HG03060 (cell line): ENCODE measurements around the gene KIF23.
"Not testable (repeated sequence)": the region's sequence is repeated elsewhere in the genome, so short reads cannot be mapped to it uniquely, and the experiment has no call there.

Experiments
- ATAC-seq: cut with Tn5 transposase; IDR thresholded peaks from one replicate; pipeline ENCODE4 v1.9.1; 2021; ENCODE audit warnings: low read depth, moderate number of reproducible peaks; ENCODE audit not compliant: unreplicated experiment

Gene KIF23

DNA sequence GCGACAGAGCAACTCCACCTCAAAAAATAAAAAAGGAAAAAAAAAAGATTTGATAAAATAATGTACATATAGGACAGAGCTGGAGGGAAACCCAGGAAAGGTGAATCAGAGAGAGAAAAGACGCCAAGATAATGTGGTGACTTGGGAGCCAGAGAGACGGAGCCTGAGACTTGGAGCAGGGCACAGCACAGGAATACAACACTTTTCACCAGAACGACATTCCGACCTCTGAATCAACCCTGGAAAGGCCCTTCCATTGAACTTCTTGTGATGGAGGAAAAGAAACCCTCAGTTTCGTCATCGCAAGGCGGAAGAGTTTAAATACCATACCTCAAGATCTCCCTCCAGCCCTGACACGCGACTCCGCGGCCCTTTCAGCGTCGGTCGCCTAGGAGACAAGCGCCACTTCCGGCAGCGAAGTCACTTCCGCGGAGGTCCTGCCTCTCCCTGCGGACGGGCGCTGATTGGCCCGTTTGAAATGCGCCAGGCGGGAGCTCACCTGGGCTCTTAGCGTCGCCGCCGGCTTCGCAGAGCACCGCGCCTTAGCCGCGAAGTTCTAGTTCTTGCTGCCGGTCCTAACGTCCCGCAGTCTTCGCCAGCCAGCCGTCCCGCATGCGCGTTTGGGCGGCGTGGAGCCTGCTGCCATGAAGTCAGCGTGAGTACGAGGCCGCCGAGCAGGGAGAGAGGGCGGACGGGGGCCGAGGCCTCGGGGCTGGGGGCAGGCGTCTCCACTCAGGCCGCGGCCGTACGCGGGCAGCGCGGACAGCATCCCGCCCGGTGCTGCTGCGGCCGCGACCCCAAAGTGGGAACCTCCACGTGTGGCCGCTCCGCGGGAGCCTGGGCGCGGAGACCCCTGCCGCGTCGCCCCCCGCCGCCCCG lies at the start of gene KIF23:
Gene KIF23 (plus strand): TSS at position 528 of the 879 bp plus-strand sequence. CDS start 117 bp downstream, at position 645.
- ATAC-seq: peak; percentile 59

DNA sequence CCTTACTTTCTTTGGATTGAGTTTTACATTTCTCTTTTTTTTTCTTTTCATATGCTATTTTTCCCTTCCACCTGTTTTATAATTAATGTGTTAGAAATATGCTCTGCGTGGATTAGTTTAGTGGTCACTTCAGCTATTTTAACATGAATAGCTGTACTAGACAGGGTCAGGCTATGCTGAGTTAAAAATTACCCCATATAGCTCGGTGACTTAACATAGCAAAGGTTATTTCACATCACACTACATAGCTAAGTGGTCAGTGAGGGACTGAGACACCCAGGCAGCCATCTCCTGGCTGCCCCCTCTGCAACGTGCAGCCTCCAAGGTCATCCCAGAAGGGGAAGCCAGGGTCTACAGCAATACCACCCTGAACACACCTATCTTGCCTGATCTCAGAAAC lies 46.9 kb upstream of the KIF23 start:
- no peak for ATAC-seq

DNA sequence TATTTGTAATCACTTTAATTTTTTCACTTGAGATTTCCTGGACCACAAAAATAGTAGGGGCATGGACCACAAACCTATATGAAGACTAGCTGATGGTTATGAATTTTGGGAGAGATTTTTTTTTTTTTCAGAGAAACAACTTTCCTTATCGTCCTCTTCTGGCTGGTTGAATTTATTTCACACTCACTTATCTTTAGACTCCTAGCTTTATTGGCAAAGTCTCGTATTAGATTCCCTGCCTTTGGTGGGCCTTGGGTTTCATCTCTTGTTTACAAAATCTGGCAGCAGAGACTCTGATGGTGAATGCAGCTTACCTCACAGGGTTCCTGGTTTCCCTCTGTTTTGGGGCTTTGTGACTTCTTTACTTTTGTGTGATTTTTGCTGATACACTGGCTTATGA lies 44.5 kb upstream of the KIF23 start:
- no peak for ATAC-seq

DNA sequence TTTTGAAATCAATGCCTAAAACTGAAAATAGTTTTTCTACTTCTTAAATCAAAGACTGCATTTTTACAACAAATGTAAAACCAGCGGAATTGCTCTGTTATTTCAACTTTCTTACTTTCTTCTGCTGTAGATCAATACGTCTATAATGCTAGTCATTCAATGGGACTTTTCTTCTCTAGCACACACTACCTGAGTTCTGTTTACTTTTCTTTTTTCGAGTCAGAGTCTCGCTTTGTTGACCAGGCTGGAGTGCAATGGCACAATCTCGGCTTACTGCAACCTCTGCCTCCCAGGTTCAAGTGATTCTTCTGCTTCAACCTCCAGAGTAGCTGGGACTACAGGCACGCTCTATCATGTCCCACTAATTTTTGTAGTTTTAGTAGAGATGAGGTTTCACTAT lies 40.7 kb upstream of the KIF23 start:
- ATAC-seq: no peak

DNA sequence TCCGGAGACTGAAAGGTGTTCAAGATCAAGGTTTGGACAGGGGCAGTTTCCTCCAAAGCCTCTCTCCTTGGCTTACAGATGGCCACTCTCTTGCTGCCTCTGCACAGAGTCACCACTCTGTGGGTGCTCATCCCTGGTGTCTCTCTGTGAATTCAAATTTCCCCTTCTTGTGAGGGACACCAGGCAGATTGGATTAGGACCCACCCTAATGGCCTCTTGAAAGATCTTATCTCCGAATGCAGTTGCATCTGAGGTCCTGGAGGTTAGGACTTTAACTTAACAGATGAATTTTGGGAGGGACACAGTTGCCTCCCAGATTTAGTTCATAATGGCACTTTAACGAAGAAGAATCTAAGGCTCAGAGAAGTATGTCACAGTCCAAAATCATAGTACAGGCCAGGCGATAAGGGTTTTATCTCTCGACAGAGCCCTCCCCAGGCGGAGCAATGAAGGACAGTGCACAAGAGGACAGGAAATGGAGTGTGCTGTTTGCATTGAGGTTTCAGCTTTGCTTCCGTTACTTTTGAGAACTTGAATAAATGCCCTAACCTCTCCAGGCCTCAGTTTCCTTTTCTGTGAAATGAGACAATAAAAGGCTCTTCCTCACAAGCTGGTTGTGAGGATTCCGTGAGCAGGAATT lies 38.9 kb upstream of the KIF23 start:
- no peak for ATAC-seq

DNA sequence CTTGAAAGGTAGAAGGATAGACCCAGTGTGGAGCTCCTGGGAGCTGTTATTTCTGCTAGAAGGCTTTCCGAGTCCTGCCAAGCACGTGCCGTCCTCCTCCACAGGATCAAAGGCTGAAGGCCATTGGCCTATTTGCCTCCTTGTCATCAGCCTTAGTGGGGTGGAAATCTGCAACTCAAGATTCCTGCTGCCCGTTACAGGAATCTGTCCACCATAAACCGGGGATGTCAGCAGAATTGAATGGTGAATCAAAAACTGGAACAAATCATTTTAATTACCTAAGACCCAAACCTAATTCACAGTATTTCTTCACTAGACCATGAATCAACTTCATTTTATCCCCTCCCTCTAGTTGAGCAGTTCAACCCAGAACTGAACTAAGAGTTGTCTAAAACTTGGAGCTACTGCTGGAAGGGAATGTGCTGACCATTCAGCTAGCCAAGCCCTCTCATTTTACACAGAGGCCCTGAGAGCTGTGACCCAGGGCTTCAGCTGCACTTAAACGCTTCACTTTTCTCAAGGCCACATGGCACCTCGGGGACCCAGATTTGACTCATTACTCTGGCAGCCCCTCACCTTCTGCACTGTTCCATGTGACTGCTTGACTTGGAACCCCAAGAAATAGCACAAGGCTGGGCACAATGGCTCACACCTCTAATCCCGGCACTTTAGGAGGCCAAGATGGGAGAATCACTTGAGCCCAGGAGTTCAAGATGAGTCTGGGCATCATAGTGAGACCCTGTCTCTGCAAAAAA lies 36.8 kb upstream of the KIF23 start:
- ATAC-seq: no peak

DNA sequence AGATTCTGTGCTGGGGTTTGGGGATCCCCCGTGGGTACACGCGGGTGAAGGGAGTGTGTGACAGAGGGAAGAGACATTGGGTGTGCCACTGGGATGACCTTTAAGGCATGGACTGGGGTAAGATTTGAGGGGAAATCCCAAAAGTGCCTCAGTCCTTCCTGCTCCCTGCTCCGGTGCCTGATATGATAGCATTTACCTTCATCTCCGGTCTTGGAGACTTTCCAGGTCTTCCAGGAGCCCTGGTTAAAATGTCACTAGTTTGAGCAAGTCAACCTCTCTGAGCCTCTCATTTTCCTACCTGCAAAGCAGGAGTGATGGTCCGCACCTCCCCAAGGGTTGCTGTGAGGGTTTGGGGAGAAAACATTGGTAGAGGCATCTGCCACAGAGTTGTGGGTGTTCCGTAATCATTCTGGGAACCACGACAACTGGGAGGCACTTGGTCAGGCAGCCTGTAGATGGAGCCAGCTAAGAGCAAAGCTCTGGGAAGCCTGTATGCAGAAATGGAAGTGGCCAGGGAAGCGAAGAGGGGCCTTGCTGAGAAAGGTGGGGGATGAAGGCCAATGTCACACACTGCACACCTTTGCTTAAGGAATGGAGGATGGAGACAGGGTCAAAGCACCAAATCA lies 33.9 kb upstream of the KIF23 start:
- ATAC-seq: no peak

DNA sequence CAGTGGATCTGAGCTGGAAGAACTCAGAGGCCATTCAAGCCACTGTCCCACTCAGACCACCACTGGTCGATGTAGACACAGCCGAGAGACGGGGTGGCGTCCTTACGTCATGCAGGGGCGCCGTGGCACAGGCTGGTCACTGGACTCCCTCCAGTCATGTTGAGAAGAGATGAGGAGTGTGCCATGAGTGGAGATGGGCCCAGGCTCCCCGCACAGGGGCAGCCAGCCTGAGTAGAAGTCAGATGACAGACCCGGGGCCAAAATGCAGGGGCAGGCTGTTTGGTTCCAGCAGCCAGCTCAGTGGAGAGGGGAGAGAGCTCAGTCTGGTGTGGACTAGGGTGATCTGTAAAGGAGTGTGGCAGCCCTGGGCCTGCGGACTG lies 33.4 kb upstream of the KIF23 start:
- ATAC-seq: no peak

DNA sequence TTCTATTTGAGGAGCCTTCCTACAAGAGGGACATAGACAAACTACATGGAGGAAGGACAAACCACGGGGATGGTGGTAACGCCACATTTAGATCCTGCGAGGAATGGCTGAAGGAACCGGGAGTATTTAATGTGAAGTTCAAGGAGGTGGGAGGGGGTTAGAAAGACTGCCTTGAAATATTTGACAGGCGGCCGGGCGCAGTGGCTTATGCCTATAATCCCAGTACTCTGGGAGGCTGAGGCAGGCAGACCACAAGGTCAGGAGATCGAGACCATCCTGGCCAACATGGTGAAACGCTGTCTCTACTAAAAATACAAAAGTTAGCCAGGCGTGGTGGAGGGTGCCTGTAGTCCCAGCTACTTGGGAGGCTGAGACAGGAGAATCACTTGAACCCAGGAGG lies 32.0 kb upstream of the KIF23 start:
- ATAC-seq: not testable (repeated sequence)

DNA sequence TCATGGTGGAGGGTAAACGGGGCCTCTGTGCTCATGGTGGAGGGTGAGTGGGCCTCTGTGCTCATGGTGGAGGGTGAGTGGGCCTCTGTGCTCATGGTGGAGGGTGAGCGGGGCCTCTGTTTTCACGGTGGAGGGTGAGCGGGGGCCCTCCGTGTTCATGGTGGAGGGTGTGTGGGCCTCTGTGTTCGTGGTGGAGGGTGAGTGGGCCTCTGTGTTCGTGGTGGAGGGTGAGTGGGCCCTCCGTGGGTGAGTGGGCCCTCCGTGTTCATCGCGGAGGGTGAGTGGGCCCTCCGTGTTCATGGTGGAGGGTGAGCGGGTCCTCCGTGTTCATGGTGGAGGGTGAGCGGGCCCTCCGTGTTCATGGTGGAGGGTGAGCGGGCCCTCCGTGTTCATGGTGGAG lies 30.1 kb upstream of the KIF23 start:
- not testable (repeated sequence) for ATAC-seq

DNA sequence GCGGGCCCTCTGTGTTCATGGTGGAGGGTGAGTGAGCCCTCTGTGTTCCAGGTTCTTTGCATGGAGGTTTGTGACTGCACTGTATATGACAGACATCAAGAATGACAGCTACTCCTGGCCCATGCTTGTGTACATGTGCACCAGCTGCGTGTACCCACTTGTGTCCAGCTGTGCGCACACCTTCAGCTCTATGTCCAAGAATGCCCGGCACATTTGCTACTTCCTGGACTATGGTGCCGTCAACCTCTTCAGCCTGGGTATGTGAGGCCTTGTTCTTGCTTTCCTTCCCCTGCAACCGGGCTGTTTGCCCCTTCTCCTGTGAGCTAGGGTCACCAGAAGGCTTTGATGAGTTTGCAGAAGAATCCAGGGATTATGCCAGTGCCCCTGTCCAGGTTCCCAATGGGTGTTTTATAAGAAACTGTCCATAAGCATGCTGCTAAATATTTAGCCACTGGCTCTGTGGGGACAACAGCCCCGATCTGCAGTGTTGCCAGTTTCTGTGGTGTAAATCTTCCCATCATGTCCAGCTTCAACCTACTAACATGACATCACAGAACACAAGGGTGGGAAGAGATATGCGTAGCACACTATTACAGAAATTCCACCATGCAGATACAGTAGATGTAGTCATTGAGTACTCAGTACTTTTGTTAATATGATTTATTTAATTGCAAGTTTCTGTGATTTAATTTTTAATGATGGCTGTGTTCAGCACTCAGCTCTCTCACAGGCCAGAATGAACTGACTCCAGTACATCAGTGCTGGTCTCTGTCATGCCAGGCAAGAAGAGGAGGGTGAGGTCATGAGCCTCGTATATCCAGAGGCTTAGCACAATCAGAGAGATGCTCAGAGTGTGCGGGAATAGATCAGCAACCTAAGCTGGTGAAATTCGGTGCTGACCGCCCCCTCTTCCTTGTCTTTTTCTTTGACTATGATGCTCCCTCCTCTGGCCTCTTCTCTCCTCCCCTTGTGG lies 29.2 kb upstream of the KIF23 start:
- ATAC-seq: no peak

DNA sequence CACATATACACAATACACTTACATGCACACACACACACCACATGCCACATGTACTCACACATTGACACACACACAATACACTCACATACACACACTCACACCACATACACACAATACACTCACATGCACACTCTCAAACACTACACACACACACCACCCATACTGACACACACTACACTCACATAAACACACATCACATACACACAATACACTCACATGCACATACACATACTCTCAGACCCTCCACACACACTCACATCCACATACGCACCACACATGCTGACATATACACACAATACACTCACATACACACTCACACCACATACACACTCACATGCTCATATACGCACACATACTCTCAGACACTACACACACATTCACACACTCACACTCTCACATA lies 28.3 kb upstream of the KIF23 start:
- ATAC-seq: no peak

DNA sequence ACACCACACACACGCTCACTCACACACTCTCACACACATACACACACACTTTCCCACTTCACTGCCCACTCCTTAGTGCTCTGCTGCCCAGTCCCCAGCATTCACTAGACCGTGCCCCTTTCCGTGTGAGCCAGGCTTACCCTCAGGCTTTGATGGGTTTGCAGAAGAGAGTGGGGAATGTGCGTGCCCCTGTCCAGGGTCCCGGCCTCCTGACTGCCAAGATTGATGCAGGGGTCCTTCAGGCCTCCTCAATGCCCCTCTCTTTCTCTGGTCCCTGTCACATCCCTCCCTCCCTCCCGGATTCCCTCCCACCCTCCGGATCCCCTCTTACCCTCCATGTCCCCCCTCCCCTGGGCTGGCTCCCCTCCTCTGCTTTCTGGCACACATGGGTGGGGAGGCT lies 27.9 kb upstream of the KIF23 start:
- no peak for ATAC-seq

DNA sequence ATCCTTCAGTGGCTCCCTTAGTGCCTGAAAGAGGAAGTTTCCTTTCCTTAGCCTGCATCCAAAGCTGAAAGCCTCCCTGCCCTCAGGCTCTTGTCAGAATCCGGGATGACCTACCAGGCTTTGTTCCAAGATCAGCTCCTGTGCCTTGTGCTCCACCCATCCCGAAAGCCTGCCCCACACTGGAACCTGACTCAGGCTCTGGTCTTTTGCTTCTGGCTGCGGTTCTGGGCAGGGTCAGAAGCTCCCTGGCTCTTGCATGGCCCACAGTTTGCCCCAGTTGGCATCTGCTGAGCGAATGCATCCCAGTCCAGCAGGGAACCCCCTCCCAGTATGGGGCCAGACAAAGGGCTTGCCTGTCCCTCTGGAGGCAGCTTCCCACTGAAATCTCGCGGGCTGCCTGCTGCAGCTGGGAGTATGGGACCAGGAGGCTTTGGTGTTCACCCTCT lies 25.9 kb upstream of the KIF23 start:
- no peak for ATAC-seq

DNA sequence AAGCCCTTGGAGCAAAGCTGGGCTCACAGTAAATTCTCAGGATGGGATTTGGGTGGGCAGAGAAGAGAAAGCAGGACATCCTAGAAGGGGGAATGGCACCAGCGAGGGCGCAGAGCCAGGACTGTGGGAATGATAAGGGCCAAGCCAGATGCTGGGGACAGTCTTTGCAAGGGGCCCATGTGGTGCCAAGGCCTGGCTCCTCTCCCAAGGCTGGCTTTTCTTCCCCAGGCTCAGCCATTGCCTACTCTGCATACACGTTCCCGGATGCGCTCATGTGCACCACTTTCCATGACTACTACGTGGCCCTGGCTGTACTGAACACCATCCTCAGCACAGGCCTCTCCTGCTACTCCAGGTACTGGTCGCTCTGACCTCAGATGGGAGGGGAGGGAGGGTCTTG lies 24.7 kb upstream of the KIF23 start:
- ATAC-seq: no peak

DNA sequence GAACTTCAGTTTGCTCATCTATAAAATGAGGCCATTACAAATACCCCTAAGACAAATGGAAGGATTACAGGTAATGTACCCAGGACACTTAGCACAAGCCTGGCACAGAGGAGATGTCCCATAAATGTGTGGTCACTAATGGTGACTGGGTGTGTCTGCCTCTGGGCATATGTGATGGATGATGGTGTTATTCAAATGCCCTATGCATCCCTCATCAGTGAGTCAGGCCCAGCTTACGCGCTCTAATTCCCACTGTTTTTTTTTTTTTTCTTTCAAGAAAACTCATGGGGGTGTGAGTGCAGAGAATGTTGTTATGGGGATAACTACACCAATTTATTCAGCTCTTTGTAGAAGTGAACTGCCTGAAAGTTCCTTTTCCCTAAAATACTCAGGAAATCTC lies 23.6 kb upstream of the KIF23 start:
- ATAC-seq: no peak

DNA sequence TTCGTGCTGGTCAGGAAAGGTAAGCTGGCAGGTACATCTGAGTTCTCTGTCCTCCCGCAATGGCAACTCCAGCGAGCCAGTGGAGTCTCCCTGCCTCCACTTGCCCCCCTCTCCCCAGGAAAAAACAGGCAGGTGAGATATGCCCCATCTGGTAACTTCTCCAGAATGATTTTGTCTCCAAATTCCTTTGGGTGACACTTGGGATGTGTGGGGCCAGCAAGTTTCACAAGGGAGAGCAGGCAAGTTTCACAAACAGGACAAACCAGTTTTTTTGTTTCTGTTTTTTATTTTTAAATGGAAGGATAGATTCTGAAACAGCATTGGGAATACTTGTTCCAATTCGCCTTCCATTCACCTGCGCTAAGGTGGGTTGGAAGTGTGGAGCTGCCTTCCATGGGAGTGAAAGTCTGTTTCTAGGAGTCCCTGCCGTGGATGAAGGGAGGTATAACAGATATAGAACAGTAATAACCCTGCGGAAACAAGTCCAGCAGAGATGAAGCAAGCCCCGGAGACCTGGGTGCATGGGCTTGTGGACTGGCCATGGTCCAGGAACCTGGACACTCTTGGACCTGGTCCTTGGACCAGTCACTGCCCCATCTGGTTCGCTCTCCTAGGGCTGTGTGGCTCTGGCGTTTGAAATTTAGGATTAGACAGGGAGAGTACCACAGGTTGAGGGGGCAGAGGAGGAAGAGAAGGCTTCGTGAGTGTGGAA lies 22.9 kb upstream of the KIF23 start:
- ATAC-seq: no peak

DNA sequence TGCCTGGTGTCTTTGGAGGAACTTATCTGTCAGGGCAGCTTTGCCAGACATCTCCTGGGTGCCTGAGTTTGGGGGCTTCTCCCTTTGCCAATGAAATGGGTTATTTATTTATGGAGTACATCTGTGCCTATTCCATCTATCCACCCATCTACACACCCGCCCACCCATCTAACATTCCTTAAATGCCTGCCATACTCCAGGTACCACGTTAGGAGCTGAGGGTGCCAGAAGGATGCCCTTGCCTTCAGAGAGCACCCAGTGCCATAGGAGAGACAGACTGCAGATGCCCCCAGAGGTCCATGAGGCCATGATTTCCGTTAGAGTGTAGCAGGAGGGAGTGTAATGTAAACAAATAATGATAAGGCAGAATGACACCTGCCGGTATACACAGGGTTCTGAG lies 21.8 kb upstream of the KIF23 start:
- ATAC-seq: no peak

DNA sequence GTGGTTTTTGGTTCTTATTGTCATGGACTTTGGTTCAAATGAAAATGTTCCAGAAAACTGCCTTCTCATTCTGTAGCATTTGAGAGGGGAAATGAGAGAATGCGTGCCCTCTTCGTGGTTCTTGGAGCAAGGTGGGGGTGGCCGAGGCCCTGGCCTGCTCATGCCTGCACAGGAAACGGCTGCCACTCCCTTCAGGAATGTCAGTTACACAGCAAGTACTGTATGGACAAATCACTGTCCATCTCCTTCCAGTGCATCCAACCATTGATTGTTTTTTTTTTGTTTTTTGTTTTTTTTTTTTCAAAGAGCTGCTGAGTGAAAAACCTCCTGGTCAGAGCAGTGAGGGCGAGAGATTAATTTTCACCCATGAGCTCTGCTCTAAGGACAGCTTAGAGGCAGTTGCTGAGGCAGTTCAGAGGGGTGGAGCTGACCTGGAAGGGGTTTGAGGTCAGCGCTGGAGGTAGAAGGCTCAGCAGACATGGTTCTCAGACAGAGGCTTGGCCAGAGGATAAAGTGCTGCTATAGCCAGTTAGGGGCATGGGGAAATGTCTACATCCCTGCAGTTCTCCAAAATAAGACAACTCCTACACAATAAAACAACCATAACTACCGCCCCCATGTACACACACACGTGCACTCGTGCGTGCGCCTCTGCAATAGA lies 20.2 kb upstream of the KIF23 start:
- ATAC-seq: no peak
